ENCODE measurements around the gene SPRYD3. TPM values are rescaled to one million over a fixed set of nuclear protein-coding genes. Genes with fewer than 3 reads are reported as not detected.

SPRYD3 gene
- total RNA-seq, 4 donors from 2014 or later, result 27.8 to 38.7 (median 34.8) TPM

DNA sequence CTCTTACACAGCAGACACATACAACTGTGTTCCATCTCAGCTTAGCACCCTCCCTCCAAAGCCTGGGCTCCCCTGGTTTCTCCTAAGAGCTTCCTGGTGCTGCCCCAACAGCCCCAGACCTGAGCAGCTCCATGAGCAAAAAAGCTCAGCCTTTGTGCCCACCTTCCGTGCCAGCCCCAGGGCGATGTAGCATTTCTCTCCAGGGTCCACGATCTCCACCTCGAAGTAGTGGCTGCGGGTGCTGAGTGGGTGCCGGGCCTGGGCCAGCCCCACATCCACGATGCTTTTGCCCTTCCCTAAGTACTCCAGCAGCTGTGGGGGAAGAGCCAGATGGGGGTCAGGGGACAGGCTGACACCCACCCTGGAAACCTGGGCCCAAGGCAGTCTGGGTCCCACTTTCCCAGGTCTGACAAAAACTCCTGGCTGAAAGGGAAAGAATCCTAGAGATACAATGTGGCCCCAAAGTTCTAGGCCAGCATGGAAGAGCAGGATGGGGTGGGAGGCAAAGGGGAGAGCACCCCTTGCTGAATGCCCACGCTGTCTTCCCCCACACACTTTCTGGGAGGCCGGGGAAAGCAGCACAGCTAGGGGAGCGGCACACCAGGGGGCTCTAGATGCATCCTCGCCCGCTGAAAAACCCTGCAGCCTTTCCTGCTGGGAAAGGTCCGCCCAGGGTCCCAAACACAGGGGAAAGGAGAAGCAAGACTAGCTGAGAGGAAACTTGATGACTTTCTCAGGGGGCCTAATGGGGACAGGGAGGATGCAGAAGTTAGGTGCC lies 11.0 kb downstream of the SPRYD3 start:
- H3K4me3 ChIP-seq, result no peak overlapping the region
- no peak overlapping the region for H3K27ac ChIP-seq
- H3K36me3 ChIP-seq, result peaks cover 0 to 52% (median 0%) of the 10 kb centered on the region in 3 donors
- no peak for TF ChIP-seq CTCF (IDR thresholded peaks at IDR 0.05)
- TF ChIP-seq POLR2A (IDR thresholded peaks at IDR 0.05), result no peak
- peaks cover 0 to 36% (median 5%) of the 10 kb centered on the region in 4 donors for H3K4me1 ChIP-seq
- H3K27me3 ChIP-seq, result no peaks in the 10 kb centered on the region
- DNase-seq, result peak in 2 of 3 donors; percentile 36
- H3K9me3 ChIP-seq, result no peaks in the 10 kb centered on the region

- H3K4me3 ChIP-seq, result no peak overlapping the region
- H3K4me1 ChIP-seq, result peaks cover 0 to 31% (median 0%) of the 10 kb centered on the region in 4 donors
- DNase-seq, result peak in 1 of 3 donors; percentile 32
- peaks cover 0 to 58% (median 0%) of the 10 kb centered on the region in 3 donors for H3K36me3 ChIP-seq
- no peaks in the 10 kb centered on the region for H3K9me3 ChIP-seq
- no peak for TF ChIP-seq POLR2A (IDR thresholded peaks at IDR 0.05)
- TF ChIP-seq CTCF (IDR thresholded peaks at IDR 0.05), result no peak
- H3K27ac ChIP-seq, result no peak overlapping the region
- H3K27me3 ChIP-seq, result no peaks in the 10 kb centered on the region
Observed at GRCh38 chr12:53067074-53067992, 11.9 kb downstream of the SPRYD3 start.

GRCh38 chr12:53065975-53066931 lies 12.9 kb downstream of the SPRYD3 start:
- H3K4me3 ChIP-seq, result no peak overlapping the region
- TF ChIP-seq POLR2A (IDR thresholded peaks at IDR 0.05) (no peak), CTCF (IDR thresholded peaks at IDR 0.05) (peak; percentile 65 to 94 (median 88))
- H3K36me3 ChIP-seq, result peaks cover 0 to 61% (median 0%) of the 10 kb centered on the region in 3 donors
- H3K27ac ChIP-seq, result peak overlapping the region; percentile 14 to 63 (median 38)
- no peaks in the 10 kb centered on the region for H3K27me3 ChIP-seq
- peaks cover 0 to 34% (median 1%) of the 10 kb centered on the region in 4 donors for H3K4me1 ChIP-seq
- peak; percentile 62 to 90 (median 86) for DNase-seq
- H3K9me3 ChIP-seq, result no peaks in the 10 kb centered on the region

- H3K4me1 ChIP-seq, result peaks cover 0 to 36% (median 2%) of the 10 kb centered on the region in 4 donors
- peaks cover 0 to 54% (median 0%) of the 10 kb centered on the region in 3 donors for H3K36me3 ChIP-seq
- peak overlapping the region in 3 of 4 donors; percentile 38 to 63 (median 50) for H3K27ac ChIP-seq
- no peaks in the 10 kb centered on the region for H3K27me3 ChIP-seq
- peak in 1 of 3 donors; percentile 45 for DNase-seq
- no peaks in the 10 kb centered on the region for H3K9me3 ChIP-seq
- H3K4me3 ChIP-seq, result no peak overlapping the region
- TF ChIP-seq CTCF (IDR thresholded peaks at IDR 0.05) (no peak), POLR2A (IDR thresholded peaks at IDR 0.05) (no peak)
Observed at GRCh38 chr12:53065470-53065869, 13.7 kb downstream of the SPRYD3 start.

All from Peyer's patch (tissue), 4 donors.